Hepatocyte (in vitro differentiated cells): Measurements from ENCODE around the gene ATXN10.

Source experiments
- EZH2 ChIP-seq: fragments of 200-600 bp; sonication (generic); IDR thresholded peaks from 2 replicates; pipeline ENCODE4 v1.6.1; 2016; ENCODE audit warnings: antibody characterized with exemption, mild to moderate bottlenecking, borderline replicate concordance
- EZH2phosphoT487 ChIP-seq: fragments of 200-600 bp; sonication (generic); IDR thresholded peaks from one replicate; pipeline ENCODE4 v1.6.1; 2018; ENCODE audit warnings: antibody characterized with exemption, mild to moderate bottlenecking, low read depth, moderate library complexity; ENCODE audit not compliant: unreplicated experiment, severe bottlenecking
- TF ChIP-seq, protein P1 (sequence below): fragments of 200-600 bp; sonication (generic); IDR thresholded peaks from 2 replicates; pipeline ENCODE4 v1.5.1; 2016; ENCODE audit warnings: antibody characterized with exemption, mild to moderate bottlenecking; ENCODE audit not compliant: poor library complexity

DNA sequence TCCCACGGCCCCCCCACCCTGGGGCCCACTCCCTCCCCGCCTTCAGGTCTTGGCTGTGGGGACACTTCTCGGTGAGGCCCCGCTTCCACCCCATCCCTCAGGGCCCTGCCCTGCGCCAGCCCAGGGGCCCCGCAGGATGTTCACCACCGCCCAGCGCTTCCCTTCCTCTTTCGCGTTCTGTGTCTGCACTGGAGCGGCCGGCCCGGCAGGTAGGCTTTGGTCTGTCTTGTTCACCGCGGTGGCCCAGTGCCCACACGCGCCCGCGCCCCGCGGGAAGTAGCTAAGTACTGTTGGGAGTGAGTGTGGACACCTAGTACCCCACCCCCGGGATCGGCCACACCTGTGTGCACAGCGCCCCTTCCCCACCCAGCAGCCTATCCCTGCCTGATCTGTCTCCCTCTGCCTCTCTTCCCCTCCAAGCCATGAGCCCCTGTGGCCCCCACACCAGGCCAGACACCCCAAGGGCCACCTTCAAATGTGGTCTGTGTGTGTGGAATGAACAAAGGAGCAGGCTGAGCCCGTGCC is 219.9 kb downstream of the ATXN10 start:
- no peak for TF ChIP-seq EZH2
- TF ChIP-seq, protein P1, sequence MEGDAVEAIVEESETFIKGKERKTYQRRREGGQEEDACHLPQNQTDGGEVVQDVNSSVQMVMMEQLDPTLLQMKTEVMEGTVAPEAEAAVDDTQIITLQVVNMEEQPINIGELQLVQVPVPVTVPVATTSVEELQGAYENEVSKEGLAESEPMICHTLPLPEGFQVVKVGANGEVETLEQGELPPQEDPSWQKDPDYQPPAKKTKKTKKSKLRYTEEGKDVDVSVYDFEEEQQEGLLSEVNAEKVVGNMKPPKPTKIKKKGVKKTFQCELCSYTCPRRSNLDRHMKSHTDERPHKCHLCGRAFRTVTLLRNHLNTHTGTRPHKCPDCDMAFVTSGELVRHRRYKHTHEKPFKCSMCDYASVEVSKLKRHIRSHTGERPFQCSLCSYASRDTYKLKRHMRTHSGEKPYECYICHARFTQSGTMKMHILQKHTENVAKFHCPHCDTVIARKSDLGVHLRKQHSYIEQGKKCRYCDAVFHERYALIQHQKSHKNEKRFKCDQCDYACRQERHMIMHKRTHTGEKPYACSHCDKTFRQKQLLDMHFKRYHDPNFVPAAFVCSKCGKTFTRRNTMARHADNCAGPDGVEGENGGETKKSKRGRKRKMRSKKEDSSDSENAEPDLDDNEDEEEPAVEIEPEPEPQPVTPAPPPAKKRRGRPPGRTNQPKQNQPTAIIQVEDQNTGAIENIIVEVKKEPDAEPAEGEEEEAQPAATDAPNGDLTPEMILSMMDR = no peak
- no peak for TF ChIP-seq EZH2phosphoT487
